Daoy (cell line): ENCODE data around the gene TMEM171. TPM values are rescaled to one million over a fixed set of nuclear protein-coding genes. Genes with fewer than 3 reads are reported as not detected.

Experiments
- DNase-seq: peaks from one replicate; pipeline ENCODE4 v3.0.0-alpha.2; 2015; ENCODE audit warnings: low read depth
- total RNA-seq: library from RNA; depleted of rRNA; stranded (reverse); fragments of >200 nt; shearing (Covaris generic); gene quantifications from 2 replicates; pipeline ENCODE4 v1.2.3, GENCODE V29; 2014; rRNA removed

Gene TMEM171
- total RNA-seq = 1.5 and 4.6 TPM in 2 replicates

DNA sequence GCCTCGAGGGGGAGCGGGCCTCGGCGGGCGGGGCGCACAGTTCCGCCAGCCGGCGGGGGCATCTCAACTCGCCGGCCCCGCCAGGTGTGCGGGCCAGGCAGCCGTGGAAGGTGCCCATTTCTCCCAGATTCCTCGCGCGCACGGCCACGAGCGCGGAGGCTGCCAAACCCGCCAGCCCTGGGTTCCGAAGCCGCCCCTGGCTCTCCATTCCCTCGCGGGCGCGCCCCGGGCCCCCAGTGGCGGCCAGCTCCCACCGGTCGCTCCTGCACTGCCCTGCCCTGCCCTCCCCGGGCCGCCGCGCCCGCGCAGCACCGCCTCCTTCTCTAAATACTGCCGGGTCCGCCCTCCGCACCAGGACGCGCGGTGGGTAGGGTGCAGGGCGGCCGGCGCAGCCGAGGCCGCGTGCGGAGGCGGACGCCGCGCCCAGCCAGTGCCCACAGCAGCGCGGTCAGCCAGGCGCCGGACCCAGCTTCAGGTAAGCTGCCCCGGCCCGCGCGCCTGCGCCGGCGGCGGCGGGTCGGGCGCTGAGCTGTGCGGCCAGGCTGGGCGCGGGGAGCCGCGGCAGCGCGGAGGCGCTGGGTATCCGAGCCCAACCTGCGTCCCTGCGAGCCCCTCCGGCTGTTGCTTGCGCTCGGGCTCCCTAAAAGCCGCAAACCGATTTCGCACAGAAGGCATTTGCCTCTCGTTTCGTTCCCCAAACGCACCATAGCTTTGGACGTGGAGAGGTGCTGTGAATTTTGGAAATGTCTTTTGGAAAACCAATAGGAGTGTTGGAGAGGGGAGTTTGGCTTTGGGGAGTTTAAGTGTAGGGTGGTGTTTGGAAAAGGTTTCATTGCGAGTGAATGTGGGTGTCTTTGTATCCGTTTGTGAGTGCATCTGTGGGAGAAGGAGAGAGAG, at the start of gene TMEM171:
Gene TMEM171, plus strand, starts transcription at position 354 of the 897 bp plus-strand sequence. CDS start 2,799 bp downstream, outside the sequence.
- peak; percentile 60 for DNase-seq

GRCh38 chr5:73081093-73081492, 39.3 kb upstream of the TMEM171 start:
- no peak for DNase-seq

- no peak for DNase-seq
Measured at GRCh38 chr5:73088026-73088425, 32.3 kb upstream of the TMEM171 start.

- peak; percentile 89 for DNase-seq
Measured at GRCh38 chr5:73093943-73094342, 26.4 kb upstream of the TMEM171 start.

- DNase-seq = no peak
Measured at GRCh38 chr5:73094415-73094814, 26.0 kb upstream of the TMEM171 start.

GRCh38 chr5:73095564-73096238, 24.7 kb upstream of the TMEM171 start:
- peak; percentile 32 for DNase-seq

- no peak for DNase-seq
Measured at GRCh38 chr5:73096239-73096575, 24.2 kb upstream of the TMEM171 start.

- no peak for DNase-seq
Measured at GRCh38 chr5:73097740-73098139, 22.6 kb upstream of the TMEM171 start.

DNA sequence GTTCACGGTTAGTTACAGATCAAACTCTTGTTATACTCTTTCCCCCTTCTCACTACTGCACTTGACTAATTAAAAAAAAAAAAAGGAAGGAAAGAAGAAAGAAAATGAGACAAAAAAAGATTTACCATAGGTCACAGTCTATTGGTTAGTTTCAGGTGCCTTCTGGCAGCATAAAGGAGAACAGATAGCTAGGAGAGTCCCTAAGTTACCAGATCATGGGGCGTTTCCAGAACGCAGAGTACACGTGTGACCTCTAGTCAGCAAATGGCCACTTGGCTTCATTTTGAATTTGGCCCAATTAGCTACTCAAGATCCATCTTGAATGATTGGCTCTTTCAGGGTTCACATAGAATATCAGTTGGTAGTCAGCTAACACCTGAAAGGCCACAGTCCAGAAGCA, 20.3 kb upstream of the TMEM171 start:
- DNase-seq = no peak

GRCh38 chr5:73103870-73104299, 16.5 kb upstream of the TMEM171 start:
- DNase-seq = no peak

DNA sequence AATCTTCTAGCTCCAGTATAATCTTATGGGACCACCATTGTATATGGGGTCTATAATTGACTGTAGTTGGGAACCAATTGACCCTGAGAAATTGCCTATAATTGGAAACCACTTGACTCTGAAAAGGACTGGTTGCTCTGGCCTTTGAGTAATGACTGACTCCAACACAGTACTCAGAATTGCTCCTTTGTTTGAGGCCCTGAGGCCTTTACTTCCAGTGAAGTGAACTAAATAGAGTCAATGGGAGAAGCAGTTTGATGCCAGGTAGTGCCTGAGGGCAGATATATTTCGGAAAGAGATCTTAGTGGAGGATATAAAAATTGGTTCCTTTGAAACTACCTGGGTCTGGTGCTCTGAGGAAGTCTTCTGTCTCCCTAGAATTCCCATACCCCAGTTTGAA, 16.0 kb upstream of the TMEM171 start:
- no peak for DNase-seq

- no peak for DNase-seq
Measured at GRCh38 chr5:73106335-73106734, 14.0 kb upstream of the TMEM171 start.

DNA sequence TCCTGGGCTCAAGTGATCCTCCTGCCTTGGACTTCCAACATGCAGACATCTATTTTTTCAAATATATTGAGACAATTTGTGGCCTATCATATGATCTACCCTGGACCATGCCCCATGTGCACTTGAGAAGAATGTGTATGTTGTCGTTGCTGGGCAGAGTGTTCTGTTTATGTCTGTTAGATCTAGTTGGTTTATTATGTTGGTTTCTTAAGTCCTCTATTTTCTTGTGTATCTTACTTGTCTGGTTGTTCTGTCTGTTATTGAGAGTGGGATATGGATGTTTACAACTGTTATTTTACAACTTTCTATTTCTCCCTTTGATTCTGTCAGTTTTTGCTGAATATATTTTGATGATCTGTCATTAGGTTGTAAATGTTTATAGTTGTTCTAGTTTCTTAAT, 10.2 kb upstream of the TMEM171 start:
- DNase-seq = no peak

- DNase-seq = no peak
Measured at GRCh38 chr5:73111536-73111935, 8.8 kb upstream of the TMEM171 start.

DNA sequence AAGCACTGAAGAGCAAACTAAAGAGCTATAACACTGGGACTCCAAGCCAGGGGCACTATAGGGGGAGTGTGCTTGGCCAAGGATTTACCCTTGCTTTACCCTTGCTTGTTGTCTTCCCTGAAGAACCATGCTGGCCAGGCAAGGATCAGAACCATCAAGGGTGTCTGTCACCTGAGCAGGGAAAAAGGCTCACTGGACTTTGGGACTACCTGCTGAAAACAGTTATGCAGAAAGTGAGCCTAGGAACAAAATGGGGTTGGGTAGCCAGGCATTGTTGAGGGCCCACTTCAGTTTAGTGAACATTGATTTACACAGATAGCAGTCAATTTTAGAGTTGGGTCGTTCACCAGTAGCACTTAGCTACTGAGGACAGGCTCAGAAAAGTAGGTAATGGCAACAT, 8.0 kb upstream of the TMEM171 start:
- no peak for DNase-seq

- DNase-seq = no peak
Measured at GRCh38 chr5:73114044-73114688, 6.2 kb upstream of the TMEM171 start.

DNA sequence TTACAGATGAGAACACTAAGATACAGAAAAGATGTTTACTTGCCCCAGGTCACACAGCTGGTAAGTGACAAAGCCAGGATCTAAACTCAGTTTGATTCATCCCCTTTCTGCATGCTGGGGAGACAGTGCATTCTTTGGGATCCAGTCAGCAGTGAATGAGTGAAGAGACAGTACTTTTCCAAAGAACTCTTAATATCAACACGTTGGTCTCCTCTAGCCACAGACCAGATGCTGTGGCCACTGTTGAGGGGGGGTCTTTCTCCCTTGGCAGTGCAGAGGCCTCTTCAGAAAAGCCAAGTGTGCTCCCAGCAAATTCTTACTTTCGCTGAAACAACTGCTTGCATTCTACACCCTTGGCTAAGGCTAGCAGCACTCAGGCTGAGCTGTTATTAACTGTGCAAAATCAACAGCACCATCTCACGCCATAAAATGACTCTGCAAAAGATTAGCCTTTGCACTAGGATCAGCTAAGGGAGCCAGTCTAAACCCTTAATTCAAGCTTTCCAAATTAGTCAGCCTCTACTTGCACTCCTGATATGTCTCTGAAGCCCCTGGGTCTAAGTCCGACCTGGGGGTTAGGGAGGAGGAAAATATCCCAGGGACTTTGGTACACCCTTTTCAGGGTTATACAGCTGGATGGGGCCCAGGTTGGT, 4.8 kb upstream of the TMEM171 start:
- peak; percentile 82 for DNase-seq

DNA sequence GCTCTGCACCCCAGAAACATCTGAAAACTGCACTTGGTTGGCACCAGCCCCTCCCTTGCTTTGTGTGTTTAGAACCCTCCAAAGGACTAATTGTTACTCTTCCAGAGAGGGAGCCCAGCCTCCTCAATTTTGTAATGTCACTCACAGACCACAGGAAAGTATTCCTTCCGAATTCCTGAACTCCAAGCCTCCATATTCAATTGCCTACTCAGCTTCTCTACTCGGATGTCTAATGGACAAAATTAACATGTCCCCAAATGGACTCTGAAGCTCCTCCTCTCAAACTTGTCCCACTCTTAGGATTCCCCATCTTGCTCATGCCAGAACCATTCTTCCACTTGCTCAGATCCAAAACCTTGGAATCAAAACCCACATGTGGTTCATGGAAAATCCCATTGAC, 3.9 kb upstream of the TMEM171 start:
- DNase-seq = no peak

DNA sequence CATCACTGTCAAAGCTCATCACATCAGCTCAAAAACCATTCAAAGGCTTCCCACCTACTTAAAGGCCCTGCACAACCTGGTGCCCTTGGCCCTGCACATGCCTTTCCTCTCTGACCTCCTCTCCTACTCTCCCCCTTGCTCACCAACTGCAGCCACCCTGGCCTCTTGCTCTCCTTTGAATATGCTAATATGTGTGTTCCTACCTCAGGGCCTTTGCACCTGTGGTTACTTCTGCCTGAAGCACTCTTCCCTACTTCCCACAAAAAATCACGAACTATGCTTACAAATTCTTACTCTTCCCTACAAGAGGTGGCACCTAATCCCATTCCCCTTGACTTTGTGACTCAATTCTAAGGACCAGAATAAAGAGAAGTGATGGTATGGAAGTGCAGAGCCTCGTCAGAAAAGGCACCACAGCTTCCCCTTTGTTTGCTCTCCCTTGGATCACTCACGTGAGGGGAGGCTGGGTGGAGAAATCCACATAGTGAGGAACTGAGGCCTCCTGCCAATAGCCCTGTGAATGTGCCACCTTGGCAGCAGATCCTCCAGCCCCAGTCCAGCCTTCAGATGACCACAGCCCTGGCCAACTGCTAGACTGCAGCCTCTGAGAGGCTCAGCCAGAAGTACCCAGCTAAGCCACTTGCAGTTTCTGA, 3.2 kb upstream of the TMEM171 start:
- DNase-seq = no peak

GRCh38 chr5:73118391-73118973, 1.9 kb upstream of the TMEM171 start:
- DNase-seq = no peak
